Activated CD8-positive, alpha-beta memory T cell treated with anti-CD3 and anti-CD28 coated beads, Interleukin-2, amount 50 U/mL, for 4 hours (primary cell): ENCODE data around the gene KCNK7.
"Not testable (repeated sequence)": the region's sequence is repeated elsewhere in the genome, so short reads cannot be mapped to it uniquely, and the experiment has no call there.

Experiments used
- DNase-seq: peaks from one replicate; pipeline ENCODE4 v3.0.0-alpha.2; 2020

Gene KCNK7

DNA sequence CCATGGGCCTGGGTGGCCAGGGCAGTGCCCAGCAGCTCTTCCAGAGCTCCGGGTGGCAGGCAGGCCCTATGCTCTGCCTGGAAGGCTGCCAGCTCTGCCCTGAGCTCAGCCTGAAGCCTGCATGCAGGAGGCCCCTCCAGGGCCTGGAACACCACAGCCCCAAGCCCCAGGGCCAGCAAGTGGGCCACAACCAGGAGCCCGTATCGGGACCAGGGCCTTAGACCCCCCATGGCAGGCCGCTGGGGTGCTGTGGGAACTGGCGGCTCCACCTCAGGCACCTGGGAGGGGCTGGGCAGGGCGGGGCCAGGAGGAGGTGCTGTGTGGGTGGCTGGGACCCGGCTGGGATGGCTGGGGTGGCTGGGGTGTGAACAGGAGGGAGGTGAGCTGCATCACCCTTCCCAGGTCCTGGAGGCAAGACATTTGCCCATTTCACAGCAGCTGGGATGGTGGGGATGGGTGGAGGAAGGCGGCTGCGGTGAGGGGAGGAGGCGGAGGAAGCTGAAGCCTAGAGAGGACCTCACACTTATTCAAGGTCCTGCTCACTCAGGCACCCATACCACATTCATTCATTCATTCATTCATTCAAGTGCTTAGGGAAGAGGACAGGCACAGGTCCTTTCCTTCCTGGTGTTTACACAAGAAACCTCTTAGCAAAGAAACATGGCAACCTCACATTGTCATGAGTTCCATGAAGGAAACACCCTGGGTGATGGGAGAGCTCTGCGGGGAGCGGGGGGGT, at the start of gene KCNK7:
KCNK7 (minus strand) TSS at position 258 of the 739 bp plus-strand sequence; CDS start at position 230, 28 bp downstream.
- DNase-seq, result no peak

DNA sequence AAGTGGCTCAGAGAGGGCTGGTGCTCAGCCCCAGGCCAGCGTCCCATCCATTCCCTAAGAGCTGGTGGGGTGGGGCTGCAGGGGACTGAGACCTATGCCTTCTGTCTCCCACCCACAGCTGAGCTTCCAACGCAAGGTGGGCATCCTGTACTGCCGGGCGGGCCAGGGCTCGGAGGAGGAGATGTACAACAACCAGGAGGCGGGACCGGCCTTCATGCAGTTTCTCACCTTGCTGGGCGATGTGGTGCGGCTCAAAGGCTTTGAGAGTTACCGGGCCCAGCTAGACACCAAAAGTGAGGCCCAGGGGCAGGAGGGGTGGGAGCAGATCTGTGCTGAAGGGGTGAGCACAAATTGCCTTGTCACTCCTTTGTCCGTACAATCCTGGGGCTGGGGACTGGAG, 49.2 kb upstream of the KCNK7 start:
- DNase-seq, result no peak

GRCh38 chr11:65643971-65644370, 48.4 kb upstream of the KCNK7 start:
- DNase-seq, result no peak

- DNase-seq, result no peak
These were observed 46.5 kb upstream of the KCNK7 start for GRCh38 chr11:65642014-65642671.

- DNase-seq, result no peak
These were observed 45.9 kb upstream of the KCNK7 start for GRCh38 chr11:65641297-65642013.

DNA sequence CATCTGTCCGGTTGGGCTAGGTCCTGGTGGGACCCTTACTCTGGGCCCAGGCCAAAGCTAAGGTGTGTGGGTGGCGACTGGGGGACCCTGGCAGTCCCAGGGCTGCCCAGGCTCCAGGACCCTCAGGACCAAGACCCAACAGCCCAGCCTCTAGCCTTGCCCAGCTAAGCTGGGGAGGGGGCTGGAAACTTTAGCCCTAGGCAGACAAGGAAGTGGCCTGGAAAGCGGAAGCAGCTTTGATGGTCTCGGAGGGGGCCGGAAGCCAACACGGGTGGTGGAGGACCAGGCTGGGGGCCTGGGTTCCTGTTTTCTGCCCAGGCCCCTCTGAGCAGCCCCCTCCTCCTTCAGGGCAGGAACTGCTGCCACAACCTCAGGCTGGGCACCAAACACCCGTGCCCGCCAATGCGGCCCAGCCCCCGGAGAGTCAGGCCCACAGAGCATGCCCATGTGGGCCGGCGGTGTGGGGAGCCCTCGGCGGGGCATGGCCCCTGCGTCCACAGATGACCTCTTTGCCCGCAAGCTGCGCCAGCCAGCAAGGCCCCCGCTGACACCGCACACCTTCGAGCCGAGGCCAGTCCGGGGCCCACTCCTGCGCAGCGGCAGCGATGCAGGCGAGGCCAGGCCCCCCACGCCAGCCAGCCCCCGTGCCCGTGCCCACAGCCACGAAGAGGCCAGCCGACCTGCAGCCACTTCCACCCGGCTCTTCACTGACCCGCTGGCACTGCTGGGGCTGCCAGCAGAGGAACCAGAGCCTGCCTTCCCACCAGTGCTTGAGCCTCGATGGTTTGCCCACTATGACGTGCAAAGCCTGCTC, 45.1 kb upstream of the KCNK7 start:
- DNase-seq, result no peak

DNA sequence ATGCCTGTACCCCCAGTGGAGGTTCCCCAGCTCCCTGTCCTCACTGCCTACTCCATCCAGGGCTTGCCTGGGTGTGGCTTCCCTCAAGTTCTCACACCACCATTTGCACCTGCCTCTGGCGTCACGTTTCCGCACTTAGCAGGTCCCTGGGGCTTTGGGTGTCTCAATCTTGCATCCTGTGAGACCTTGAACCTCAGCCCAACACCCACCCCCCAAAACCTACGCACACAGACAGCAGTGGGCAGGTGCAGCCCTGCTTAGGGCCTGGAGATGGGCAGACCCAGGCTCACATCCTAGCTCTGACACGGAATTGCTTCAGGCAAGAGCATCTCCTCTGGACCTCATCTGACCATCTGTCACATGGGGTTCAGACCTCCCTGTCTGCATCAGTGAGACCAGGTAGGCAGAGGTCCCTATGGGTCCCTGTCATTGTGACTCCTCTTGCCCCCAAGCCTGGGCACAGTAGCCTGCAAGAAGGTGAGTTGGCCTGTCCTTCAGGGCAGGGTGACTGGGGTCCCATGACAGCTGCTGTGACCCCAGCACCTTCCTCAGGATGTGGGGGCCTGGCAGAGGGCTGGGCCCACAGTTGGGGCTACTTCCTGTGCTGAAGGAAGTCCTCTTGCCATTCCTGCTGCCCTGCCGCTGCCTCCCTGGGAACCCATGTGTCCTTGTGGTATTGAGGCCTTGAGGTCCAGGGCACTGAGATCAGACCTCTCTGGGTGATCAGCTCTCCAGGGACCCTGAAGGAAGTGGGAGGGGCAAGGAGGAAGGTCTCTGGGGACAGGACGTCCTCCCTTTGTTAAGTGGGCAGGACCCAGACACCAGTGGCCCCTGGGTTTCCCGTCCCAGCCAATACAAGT, 44.3 kb upstream of the KCNK7 start:
- DNase-seq, result peak; percentile 61

DNA sequence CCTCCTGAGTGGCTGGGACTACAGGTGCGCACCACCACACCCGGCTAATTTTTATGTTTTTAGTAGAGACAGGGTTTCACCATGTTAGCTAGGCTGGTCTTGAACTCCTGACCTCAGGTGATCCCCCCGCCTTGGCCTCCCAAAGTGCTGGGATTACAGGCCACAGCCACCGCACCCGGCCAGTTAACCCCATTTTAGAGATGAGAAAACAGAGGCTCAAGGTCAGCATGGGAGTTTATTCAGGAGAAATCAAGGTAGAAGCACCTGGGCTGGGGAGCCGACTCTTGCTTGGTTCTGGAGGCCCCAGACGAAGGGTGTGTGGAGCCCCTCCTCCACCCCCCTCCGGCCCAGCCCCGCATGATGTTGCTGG, 43.6 kb upstream of the KCNK7 start:
- DNase-seq, result not testable (repeated sequence)

- DNase-seq, result peak; percentile 75
These were observed 42.3 kb upstream of the KCNK7 start, which contains the start of gene SIPA1 for GRCh38 chr11:65637794-65638419. SIPA1 (plus strand) TSS chr11:65638101; CDS start chr11:65640922, 2,821 bp downstream.

DNA sequence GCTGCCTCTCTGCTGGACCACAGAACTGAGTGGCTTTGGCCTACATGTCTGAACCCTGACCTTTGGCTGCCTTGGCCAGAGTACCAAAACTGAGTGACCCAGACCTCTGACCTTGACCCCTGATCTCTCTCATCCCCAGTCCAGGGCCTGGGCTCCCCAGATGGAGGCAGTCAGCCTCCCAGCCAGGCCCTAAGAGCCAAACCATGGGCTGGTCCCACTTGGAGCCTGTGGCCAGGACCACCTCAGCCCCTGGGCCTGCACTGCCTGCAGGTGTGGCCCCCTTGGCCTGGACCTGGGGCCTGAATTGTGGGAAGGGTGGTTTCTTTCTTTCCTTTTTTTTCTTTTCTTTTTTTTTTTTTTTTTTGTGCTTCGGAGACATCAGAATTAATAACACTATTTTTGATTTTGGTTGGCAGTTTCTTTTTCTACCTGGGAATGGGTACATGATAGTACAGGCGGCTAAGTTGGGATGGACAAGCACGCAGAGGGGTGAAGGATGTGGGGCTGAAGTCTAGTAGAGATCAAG, 41.5 kb upstream of the KCNK7 start:
- no peak for DNase-seq

GRCh38 chr11:65636108-65637031, 40.8 kb upstream of the KCNK7 start:
- no peak for DNase-seq

- no peak for DNase-seq
These were observed 39.5 kb upstream of the KCNK7 start for GRCh38 chr11:65634905-65635731.

DNA sequence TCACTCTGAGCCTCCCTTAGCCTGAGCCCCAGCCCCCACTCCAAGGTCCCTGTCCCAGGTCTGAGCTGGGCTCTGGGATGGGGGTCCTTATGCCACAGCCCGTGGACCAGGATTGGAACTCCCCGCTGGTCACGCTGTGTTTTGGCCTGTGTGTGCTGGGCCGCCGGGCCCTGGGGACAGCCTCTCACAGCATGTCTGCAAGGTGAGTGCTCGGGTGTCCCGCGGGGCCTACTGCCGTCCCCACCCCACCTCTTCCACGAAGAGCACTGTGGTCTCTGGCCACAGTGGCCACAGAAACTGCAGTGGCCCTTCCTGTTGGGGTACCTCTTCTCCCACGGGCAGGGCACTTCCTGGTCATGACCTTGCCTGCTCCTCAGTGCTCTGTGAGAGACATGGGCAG, 38.8 kb upstream of the KCNK7 start:
- no peak for DNase-seq

DNA sequence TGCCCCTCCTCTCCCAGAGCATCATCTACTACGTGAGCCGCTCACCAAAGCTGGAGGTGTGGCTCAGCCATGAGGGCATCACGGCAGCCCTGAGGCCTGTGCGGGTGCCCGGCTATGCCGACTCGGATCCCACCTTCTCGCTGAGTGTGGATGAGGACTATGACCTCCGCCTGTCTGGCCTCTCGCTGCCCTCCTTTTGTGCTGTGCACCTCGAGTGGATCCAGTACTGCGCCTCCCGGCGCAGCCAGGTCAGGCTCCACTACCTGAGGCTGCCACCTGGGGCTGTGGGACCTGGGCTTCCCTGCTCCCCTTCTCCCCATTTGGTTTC, 38.5 kb upstream of the KCNK7 start:
- no peak for DNase-seq

DNA sequence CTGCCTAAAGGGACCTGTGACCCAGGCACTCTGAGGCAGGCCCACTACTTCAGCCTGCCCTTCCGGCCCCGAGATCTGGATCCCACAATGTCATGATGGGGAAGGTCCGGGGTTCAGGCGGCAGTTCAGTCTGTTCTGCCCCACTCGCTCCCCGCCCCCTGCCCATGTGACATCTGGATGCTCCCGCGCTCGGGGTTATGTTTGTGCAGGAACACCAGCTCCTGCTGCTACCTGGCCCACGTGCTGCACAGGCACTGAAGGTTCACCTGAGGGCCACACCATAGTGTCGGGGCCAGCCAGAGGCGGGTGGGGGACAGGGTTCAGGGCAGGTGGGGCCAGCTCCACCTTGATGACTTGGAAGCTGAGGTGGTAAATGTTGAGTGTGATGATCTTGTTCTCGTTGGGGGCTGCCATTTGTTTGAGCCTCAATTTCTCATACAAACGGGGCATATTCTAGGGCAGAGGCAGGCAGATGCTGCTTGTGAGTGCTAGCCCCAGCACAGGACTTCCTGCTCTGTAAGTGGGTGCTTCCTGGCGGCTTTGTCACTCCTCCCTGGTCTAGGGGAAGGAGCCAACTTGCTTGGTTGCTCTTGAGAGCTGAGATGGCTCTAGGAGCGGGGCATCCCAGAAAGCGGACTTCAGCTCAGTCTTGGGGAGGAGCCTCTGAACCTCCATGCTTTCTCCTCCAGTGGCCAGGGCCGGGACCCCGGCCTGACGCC, 37.9 kb upstream of the KCNK7 start:
- DNase-seq, result no peak

GRCh38 chr11:65630215-65630614, 34.6 kb upstream of the KCNK7 start:
- no peak for DNase-seq

- DNase-seq, result no peak
These were observed 34.0 kb upstream of the KCNK7 start for GRCh38 chr11:65629579-65629978.

DNA sequence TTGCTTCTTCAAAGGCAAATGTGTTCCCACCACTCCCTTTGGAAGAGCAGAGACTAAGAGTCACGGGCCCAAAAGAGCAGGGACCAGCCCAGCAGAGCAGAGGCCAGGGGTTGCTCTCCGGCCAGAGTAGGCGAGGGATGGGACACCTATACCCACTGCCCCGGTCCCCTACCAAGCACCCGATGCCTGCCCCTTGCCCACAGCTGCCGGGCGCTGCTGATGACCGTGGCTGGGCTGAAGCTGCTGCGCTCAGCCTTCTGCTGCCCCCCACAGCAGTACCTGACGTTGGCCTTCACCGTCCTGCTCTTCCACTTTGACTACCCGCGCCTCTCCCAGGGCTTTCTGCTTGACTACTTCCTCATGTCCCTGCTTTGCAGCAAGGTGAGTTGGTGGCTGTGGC, 31.6 kb upstream of the KCNK7 start:
- no peak for DNase-seq
